Astrocyte of the hippocampus (primary cell): ENCODE data around the gene WNK2.

Experiments used
- DNase-seq: peaks from one replicate; pipeline ENCODE4 v3.0.0; 2011; ENCODE audit warnings: low read depth, low spot score

Gene WNK2

GRCh38 chr9:93161786-93162562 lies 22.0 kb upstream of the WNK2 start:
- DNase-seq = peak; percentile 81

GRCh38 chr9:93164085-93164484 lies 19.9 kb upstream of the WNK2 start:
- DNase-seq = no peak

GRCh38 chr9:93166699-93167098 lies 17.2 kb upstream of the WNK2 start:
- no peak for DNase-seq

DNA sequence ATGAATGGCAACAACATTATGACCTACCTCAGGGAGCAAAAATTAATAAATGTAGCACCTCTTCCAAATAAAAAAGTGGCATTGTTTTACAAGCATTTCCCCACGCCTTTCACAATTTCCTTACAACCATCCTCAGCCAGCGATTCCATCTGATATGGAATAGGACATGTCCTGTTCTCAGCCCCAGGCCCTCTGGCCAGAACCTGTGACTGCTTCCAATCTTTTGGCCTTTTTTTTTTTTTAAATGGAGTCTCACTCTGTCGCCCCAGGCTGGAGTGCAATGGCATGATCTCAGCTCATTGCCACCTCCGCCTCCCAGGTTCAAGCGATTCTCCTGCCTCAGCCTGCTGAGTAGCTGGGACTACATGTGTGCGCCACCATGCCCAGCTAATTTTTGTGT lies 16.8 kb upstream of the WNK2 start:
- no peak for DNase-seq

GRCh38 chr9:93167838-93168237 lies 16.1 kb upstream of the WNK2 start:
- no peak for DNase-seq

DNA sequence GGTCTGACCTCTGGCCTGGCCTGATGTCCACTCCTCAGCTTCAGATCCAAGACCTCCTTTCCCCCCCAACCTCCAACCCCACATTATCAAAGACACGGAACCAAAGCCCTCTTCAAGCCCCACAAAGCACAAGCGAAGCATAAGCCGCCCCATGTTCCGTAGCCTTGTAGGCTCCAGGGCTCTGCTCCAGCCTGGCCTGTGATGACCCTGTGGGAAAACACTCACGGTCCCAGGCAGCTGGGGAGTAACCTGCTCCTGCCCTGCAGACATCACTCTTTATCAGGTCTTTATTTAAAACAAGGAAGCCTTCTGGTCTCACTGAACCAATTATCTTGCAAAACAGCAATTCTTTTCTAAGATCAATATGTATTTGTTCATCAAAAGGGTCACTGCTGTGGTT lies 15.4 kb upstream of the WNK2 start:
- DNase-seq = no peak

DNA sequence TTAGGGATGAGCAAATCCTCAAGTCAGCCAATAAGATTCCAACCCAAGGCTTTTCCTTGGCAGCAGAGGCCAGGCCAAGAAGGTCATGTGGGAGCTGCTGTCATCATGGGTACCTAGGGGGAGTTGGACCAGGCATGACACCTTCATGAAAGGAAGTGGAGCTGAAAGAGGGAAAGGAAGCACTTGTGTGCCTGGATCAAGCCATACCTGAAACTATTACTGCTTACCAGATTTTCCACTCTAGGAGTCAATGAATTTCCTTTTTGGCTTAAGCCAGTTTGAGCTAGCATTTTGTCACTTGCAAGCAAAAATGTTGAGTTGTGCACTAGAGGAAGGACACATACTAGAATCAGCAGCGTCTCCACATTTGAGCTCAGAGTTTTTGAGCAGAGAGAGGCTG lies 14.5 kb upstream of the WNK2 start:
- DNase-seq = no peak

GRCh38 chr9:93170571-93170970 lies 13.4 kb upstream of the WNK2 start:
- no peak for DNase-seq

DNA sequence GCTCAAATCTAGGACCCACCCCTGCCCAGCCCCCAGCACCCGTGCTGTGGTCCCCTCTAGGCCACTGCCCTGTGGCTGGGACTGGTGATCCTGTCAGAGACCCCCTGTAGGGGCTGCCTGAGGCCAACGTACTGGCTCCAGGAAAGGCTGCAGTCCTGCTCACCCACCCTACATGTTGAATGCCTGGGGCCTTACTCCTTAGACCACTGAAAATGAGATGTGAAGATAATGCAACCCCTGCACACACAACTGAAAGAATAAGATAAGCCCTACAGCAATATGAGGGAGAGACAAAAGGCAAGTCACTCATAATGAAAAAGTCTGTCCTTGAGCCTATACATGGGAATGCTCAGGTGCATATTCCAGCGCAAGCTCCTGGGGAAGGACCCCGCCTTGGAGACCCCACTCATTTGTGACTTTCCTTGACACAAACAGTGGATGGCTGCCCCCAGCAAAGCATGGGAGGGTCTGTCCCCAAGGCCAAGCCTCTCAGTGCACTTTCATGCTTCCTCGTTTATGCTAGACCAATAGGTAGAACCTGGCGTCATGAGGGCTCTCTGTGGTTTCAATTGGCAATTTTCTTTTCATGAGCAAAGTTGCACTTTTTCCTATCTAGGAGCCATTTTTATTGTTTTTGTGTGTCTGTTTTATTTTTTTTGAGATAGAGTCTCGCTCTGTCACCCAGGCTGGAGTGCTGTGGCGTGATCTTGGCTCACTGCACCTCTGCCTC lies 12.5 kb upstream of the WNK2 start:
- no peak for DNase-seq

GRCh38 chr9:93172666-93173364 lies 11.1 kb upstream of the WNK2 start:
- no peak for DNase-seq

DNA sequence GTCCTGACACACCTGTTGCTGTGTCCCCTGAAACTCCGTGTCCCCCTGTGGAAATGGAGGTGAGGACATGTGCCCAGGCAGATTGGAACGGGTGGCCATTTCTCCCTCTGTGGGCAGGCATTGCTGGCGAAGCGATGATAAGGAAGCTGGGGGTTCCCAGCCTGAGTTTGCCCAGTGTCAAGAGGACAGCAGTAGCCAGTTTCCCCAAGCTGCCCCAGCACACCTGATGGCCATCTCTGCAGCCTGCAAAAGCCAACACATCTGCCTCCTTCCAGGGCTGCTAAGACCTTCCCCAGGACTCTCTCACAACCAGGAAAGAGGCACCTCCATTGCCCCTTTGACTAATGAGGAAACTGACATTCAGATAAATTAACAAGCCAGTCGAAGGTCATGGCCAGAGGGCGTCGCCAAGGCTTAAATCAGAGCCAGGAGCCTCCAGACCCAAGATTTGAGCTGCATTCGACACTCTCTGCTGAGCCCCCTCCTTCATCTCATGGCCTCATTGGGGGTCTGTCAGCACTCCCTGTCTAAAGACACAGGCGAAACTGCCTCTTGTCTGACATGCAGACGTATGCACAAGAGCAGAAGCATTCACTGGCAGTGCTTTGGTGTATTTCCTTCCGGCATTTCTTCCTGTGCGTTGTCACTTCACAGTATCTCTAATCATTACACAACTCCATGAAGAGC lies 10.4 kb upstream of the WNK2 start:
- DNase-seq = no peak

DNA sequence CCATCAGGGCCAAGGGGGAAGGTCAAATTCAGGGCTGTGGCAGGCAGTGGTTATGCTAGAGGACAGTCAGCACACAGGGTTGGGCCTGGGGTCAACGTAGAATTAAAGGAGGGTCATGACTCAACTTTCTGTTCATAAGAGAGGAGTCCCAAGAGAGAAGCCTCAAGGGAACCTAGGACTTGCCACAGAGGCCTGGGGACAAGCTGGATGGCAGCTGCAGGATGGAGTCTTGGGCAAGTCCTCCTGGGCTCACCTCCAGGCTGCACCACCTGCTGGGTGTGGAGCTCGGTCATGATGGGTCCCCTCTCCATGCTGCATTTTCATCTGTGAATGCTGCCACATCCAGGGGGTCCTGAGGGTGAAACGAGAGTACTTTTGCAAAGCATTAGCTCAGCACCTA lies 9.0 kb upstream of the WNK2 start:
- DNase-seq = no peak

GRCh38 chr9:93177676-93178075 lies 6.3 kb upstream of the WNK2 start:
- DNase-seq = no peak

DNA sequence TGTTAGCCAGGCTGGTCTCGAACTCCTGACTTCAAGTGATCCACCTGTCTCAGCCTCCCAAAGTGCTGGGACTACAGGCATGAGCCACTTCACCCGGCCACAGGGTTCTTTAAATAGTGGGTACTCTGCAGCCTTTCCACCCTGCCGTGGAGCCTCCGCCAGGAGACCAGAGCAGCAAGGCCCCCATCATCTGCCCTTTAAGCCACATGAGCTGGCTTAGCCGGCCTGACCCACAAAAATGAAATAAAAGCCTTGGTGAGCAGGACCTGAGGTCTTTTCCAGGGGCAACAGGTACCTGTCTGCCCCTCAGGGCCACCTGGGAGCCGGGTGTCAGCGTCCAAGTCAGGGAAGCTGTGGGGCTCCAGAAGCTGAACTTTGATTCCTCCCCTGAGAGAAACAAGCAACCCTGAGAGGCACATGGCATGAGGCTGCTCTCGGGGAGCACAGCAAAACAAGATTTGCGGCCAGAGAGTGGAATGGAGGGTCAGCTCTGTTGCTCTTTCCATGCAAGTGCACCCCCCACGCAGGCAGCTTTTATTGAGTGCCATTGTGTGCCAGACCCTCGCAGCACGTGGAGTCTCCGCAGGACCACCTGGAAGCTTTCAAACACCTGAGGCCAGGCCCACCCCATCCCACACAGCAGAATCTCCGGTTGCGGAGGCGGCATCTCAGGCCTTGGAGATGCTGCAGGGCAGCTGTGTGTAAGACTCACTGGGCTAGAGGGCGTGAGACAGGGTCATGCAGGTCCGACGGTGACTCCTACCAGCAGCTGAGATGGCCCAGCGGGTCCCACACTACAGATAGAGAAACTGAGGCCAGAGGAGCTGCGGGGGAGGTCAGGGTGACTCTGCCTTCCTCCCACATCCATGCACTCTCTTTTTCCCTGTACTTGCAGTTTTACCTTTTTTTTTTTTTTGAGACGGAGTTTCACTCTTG lies 4.8 kb upstream of the WNK2 start:
- DNase-seq = no peak

DNA sequence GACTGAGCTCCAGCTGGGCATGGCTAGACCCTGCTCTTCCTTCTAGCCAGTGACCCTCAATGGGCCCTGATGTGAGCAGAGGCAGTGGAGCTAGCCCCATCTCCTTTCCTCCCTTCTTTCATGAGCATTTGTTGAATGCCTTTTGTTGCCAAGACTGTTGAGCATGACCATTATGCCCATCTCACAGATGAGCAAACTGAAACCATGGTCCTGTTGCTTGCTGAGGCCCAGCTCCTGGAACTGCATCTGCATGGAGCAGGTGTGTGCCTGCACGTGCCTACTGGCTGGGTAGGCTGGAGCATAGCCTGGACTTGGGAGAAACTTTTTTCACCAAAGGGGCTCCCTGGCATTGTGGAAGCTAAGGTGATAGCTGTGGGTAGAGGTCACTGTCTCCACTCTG lies 3.0 kb upstream of the WNK2 start:
- no peak for DNase-seq

DNA sequence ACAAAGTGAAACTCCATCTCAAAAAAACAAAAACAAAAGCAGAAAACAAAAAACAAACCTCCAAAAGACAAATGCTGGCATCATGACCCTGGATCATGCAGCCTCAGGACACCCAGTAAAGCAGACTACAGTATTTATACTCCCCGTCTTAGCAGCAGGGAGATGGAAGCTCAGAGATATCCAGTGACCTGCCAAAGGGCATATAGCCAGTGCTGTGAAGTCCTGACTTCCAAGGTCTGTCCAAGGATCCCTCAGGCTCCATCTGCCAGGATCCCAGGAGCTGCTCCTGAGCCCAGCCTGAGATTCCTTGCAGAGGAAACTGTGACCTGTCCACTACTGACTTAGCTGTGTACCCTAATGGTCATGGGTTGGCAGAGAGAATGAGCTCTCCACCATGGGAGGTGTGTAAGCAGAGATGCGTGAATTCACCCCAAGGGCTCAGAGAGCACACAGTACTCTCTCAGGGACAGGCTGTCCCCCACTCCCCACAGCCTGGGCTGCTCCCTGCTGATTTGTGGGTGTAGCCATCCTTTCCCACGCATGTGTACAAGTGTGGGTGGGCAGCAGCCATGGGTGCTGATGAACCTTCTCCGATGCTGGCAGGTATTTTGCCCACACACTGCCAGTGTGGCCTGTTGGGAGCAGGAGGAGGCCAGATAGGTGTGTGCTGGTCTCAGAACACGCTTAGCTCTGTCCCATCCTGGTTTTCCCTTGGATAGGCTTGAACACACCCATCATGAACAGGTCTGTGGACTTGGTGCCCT lies 2.1 kb upstream of the WNK2 start:
- DNase-seq = no peak

- no peak for DNase-seq
Observed at GRCh38 chr9:93182572-93182971, 1.4 kb upstream of the WNK2 start.

DNA sequence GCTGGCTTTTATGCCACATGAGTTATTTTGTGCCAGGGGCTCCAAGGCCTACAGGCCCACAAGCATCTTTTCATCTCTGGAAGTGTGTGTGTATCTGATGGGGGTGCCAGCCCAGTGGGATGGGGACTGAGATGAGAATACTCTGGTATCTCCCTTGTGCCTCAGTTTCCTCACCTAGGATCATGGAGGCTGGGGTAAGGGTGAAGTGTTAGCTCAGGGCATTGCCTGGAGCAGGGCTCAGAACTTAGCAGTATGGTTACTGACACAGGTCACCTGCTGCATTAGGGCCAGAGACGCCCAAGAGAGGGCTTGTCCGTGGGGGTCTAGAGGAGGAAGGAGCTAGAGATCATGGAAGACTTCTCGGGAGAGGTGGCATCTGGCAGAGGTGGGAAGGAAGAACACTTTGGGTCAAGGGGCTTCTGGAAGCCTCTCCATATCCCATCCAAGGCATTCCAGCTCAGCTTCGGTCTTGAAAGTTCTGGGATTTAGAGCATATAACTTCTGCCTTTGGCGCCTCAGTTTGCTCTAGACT lies 742 bp upstream of the WNK2 start:
- no peak for DNase-seq

- DNase-seq = peak; percentile 46
Observed at GRCh38 chr9:93184432-93185265, 710 bp downstream of the WNK2 start.
